ENCODE measurements around the gene CLTCL1. TPM values are rescaled to one million over a fixed set of nuclear protein-coding genes. Genes with fewer than 3 reads are reported as not detected.
"Not testable (repeated sequence)": the region's sequence is repeated elsewhere in the genome, so short reads cannot be mapped to it uniquely, and the experiment has no call there.

The CLTCL1 gene
- total RNA-seq, 2 donors from 2014 or later = 1.3 to 3.3 TPM

DNA sequence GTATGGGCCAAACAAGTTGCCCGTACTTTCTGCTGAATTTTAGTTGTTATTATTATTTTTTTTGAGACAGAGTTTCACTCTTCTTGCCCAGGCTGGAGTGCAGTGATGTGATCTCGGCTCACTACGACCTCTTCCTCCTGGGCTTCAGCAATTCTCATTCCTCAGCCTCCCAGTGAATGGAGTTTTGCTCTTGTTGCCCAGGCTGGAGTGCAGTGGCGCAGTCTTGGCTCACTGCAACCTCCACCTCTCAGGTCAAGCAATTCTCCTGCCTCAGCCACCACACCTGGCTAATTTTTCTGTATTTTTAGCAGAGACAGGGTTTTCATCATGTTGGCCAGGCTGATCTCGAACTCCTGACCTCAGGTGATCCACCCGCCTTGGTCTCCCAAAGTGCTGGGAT, 15.0 kb upstream of the CLTCL1 start:
- H3K27ac Mint-ChIP-seq; H3K9me3 Mint-ChIP-seq; H3K36me3 Mint-ChIP-seq; DNase-seq (ENCODE audit: low spot score in 2 of 2); ATAC-seq: not testable (repeated sequence)

DNA sequence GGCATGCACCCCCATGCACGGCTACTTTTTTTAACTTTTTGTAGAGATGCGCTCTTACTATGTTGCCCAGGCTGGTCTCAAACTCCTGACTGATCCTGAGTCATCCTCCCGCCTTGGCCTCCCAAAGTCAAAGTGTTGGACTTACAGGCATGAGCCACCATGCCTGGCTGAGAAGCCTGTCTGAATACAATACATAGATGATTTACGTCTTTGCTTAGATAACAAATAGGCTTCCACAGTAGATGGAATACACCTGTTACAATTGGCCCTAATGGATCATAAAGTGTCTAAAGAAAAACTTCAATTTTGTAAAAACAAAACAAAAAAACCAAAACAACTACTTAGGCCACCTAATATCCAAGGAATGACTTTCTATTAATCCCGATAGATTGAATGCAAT, 13.0 kb upstream of the CLTCL1 start:
- Mint-ChIP-seq H3K36me3 (no peaks in the 10 kb centered on the region), H3K9me3 (no peaks in the 10 kb centered on the region), H3K27ac (no peak overlapping the region)
- DNase-seq (ENCODE audit: low spot score in 2 of 2) = no peak
- ATAC-seq = no peak

DNA sequence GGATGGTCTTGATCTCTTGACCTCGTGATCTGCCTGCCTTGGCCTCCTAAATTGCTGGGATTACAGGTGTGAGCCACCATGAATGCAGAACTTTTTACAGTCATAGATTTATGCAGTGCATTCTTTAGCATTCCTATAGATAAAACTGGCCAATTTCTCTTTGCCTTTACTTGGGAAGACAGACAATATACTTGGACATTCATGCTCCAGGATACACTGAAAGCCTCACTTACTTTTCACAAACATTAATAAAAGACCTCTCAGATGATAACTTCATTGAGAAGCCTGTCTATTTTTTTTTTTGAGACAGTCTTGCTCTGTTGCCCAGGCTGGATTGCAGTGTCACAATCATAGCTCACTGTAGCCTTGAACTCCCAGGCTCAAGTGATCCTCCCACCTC, 12.3 kb upstream of the CLTCL1 start:
- H3K27ac Mint-ChIP-seq = no peak overlapping the region
- DNase-seq (ENCODE audit: low spot score in 2 of 2) = no peak
- no peaks in the 10 kb centered on the region for H3K9me3 Mint-ChIP-seq
- H3K36me3 Mint-ChIP-seq = no peaks in the 10 kb centered on the region
- ATAC-seq = no peak

DNA sequence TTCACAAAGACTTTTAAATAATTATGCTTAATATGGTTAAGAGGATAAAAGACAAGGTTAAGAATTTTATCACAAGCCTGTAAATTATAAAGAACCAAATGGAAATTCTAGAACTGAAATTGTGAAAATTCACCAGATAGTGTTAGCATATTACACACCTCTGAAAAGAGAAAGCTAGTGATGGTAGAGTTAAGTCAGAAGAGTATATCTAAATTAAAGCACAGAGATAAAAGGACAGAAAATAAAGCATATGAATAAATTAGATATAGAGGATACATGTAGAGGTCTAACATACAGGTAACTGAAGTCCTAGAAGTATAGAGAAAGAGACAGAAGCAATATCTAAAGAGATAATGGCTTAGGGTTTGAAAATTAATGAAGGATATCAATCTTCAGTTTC, 4.2 kb upstream of the CLTCL1 start:
- H3K36me3 Mint-ChIP-seq = peaks cover 0 to 8% of the 10 kb centered on the region in 2 donors
- no peak for DNase-seq (ENCODE audit: low spot score in 2 of 2)
- no peak for ATAC-seq
- H3K9me3 Mint-ChIP-seq = no peaks in the 10 kb centered on the region
- H3K27ac Mint-ChIP-seq = no peak overlapping the region

DNA sequence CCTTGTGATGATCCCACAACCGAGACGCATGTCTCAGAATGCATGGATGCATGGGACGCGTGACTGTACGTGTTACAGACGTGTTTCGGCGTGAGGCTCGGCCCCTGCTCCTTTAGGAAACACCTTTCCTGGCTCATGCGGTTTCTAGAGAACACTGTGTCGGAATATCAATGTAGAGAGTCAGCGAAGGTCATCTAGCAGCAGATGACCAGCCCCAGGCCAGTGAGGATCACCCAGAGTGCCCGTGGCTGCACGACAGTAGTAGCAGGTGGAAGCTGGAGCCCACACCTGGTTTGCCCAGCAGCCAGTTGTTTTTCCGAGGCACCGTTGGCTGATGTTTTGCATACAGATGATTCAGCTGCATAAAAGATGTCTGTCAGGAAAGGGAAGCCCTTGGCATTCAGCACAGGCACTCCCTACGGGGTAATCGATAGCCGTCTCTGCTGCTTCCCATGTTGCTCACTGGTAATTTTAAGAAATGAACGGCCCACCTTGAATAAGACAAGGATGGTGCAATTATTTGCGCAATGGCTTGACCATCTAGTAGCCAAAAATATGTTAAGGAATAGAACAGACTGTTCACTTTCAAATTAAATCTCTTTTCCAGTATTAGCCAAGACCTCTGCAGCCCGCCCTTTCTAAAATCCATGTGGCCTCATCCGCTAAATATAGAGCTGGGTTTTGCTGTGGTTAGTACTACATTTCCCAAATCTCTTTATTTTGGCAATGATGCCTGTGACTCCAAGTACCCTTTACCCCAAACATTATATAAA, 1.1 kb upstream of the CLTCL1 start:
- ATAC-seq (no peak), DNase-seq (ENCODE audit: low spot score in 2 of 2) (peak in 1 of 2 donors; percentile 7)
- Mint-ChIP-seq H3K27ac (peak overlapping the region in 1 of 2 donors; percentile 75), H3K9me3 (no peaks in the 10 kb centered on the region), H3K36me3 (peaks cover 0 to 10% of the 10 kb centered on the region in 2 donors)

DNA sequence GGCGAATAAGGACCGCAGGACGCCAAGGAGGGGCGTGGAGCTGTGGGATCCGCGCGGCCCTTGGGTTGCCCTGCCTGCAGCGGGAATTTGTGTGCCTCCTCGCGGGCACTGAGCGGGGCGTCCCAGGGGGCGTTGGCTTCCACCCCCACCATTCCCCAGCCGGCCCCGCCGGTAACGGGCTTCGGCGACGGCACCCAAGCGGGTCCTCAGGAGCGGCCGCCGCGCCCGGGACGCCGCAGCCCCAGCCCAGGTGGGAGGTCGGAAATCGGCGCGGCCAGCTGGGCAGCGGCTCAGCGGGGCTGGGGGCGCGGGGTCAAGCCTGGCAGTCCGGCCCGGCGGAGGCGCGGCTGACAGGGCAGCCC, 320 bp downstream of the CLTCL1 start:
- H3K36me3 Mint-ChIP-seq = peaks cover 0 to 10% of the 10 kb centered on the region in 2 donors
- no peak for DNase-seq (ENCODE audit: low spot score in 2 of 2)
- ATAC-seq = peak; percentile 28 to 56
- H3K9me3 Mint-ChIP-seq = no peaks in the 10 kb centered on the region
- no peak overlapping the region for H3K27ac Mint-ChIP-seq

DNA sequence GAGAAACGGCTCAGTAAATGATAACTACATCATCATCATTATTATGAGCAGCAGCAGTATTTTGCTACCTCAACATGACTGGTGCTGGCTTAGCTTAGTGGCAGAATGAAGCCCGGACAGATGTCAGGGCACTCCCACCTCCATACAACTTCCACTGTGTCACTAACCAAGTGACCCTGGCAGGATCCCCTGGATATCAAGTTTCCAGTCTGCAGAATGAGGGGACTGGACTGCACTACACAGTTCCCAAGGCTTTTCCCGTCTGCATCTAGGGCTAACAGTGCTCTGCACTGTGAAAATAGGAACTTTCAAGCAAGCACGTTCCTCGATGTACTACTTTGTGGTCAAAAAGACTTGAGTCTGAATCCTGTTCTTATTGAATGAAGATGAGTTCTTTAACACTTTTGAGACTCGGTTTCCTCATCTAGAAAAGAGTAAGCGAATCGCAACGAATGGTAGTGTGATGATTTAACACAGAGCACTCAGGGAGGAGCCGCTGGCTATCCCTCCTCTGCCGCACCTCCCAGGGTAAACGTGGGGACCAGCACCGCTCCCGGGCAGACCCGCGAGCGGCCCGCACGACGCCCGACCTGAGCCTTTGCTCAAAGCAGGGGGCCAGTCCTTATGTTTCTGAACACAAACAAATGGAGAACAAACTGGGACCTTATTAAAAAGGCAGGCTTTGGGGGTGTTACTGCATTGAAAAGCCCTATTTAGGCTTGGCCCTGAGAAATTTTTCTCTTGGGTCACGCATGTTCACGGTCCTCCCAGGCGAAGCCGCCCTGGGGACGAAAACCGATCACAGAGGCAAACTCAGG, 910 bp downstream of the CLTCL1 start:
- Mint-ChIP-seq H3K36me3 (peaks cover 0 to 10% of the 10 kb centered on the region in 2 donors), H3K9me3 (no peaks in the 10 kb centered on the region), H3K27ac (no peak overlapping the region)
- ATAC-seq (no peak), DNase-seq (ENCODE audit: low spot score in 2 of 2) (peak in 1 of 2 donors; percentile 32)

DNA sequence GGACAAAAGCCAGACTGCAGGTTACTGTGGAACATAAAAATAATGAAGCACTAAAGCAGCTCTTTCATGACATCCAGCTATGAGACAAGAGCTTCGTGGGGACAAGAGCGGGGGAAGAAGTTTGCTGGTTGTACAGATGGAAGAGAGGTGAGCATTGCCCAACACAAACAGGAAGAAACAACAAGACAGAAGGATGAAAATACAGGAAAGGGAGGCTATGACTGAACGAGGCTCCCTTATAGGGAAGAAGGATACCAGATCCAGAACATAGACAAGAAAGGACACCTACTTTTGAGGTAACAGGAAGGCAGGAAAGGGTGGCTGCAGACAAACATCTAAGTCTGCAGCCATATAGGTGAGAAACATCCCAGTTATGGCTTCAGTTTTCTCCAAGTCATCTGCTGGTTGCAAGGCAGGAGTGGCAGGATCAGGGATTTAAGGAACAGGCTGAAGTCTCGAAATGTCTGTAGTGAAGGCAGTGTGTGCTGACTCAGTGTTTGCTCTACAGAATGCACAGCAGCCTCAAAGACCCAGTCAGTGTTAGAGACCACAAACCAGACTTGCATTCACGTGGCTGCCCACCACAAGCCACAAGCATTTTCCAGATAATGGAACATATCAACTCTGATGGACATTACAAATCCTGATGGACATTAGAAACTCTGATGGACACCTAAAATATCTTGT, 1.9 kb downstream of the CLTCL1 start:
- ATAC-seq = no peak
- no peak for DNase-seq (ENCODE audit: low spot score in 2 of 2)
- H3K27ac Mint-ChIP-seq = no peak overlapping the region

DNA sequence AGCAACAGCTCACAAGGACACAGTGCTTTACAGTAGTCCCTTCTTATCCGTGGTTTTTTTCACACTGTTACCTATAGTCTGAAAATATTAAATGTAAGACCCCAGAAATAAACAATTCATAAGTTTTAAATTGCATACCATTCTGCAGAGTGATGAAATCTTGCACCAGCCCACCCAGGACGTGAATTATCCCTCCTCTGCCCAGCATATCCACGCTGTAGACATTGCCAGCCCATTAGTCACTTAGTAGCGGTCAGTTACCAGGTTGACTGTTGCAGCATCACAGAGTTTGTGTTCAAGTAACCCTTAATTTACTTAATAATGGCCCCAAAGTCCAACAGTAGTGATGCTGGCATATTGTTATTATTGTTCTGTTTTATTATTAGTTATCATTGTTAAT, 3.6 kb downstream of the CLTCL1 start:
- Mint-ChIP-seq H3K27ac (no peak overlapping the region), H3K9me3 (no peaks in the 10 kb centered on the region), H3K36me3 (peaks cover 0 to 10% of the 10 kb centered on the region in 2 donors)
- DNase-seq (ENCODE audit: low spot score in 2 of 2) (no peak), ATAC-seq (no peak)

More for the DNA sequence above, 1.9 kb downstream of the CLTCL1 start:
- no peaks in the 10 kb centered on the region for H3K9me3 Mint-ChIP-seq
- peaks cover 0 to 10% of the 10 kb centered on the region in 2 donors for H3K36me3 Mint-ChIP-seq

DNA sequence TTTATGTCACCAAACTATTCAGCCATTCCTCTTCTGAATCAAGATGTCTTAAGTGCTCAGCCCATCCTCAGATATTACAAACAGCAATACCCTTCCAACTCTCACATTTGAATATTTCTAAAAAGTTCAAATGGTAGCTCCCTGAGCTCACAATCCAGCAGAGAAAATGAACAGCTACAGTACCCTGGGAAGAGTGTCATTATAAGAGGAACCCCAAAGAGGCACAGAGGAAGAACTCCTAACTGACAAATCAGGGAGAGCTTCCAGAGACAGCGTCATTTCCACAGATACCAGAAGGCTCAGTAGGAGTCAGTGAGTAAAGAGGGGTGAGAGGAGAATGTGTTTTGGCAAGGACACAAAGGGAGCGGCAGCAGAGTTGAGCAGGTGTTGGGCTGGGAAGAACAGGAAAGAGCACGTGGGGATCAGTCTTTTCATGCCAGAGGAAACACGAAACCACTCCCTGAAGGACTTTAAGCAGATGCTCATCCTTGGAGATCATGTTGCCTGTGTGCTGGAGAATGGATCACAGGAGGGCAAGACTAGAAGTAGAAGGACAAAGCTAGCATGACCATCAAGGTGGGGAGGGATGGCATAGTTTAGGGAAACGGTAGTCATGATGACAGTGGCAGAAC, 4.3 kb downstream of the CLTCL1 start:
- DNase-seq (ENCODE audit: low spot score in 2 of 2) = no peak
- H3K36me3 Mint-ChIP-seq = peaks cover 0 to 8% of the 10 kb centered on the region in 2 donors
- no peak overlapping the region for H3K27ac Mint-ChIP-seq
- no peaks in the 10 kb centered on the region for H3K9me3 Mint-ChIP-seq
- no peak for ATAC-seq

DNA sequence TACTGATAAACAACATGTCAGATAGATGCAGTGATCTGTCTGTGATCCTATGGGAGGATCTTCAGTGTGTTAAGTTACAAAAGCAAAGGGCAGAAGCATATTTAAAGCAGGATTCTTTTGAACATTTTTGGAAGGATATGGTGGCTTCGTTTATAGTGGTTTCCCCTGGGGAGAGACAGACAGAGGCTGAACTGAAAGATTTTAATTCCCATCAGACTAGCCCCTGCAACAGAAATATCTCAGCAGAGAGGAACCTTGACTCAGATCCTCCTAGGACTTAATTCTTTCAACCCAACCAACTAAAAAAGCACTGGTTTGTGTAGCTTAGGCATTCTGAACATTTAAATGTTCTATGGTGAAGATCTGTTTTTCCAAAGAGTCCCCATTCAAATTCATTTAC, 5.7 kb downstream of the CLTCL1 start:
- Mint-ChIP-seq H3K36me3 (peaks cover 0 to 4% of the 10 kb centered on the region in 2 donors), H3K9me3 (no peaks in the 10 kb centered on the region), H3K27ac (no peak overlapping the region)
- DNase-seq (ENCODE audit: low spot score in 2 of 2) (no peak), ATAC-seq (no peak)

DNA sequence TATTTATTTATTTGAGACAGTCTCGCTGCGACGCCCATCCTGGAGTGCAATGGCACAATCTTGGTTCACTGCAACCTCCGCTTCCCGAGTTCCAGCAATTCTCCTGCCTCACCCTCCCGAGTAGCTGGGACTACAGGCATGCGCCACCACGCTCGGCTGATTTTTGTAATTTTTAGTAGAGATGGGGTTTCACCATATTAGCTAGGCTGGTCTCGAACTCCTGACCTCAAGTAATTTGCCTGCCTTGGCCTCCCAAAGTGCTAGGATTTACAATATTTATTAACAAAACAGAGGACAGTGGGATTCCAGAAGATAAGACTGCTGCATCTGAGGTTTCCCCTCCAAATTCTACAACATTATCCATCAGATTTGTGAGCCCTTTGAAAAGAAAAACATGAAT, 12.4 kb downstream of the CLTCL1 start:
- not testable (repeated sequence) for H3K36me3 Mint-ChIP-seq; ATAC-seq; DNase-seq (ENCODE audit: low spot score in 2 of 2); H3K27ac Mint-ChIP-seq; H3K9me3 Mint-ChIP-seq

DNA sequence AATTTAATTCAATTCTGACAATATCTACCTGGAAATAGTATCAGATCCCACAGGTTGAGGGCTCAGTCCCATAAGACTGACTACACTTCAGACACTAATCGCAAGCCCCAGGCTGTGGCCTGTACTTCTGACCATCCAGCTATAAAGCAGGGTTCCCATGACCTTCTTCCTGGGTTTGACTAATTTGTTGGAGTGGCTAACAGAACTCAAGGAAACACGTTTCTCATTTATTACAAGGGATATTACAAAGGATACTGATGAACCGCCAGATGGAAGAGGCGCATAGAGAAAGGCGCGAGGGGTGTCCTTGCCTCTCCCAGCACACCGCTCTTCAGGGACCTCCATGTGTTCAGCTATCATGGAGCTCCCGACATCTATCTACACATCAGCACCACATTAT, 13.7 kb downstream of the CLTCL1 start:
- DNase-seq (ENCODE audit: low spot score in 2 of 2) (no peak), ATAC-seq (no peak)
- Mint-ChIP-seq H3K27ac (no peak overlapping the region), H3K36me3 (no peaks in the 10 kb centered on the region), H3K9me3 (no peaks in the 10 kb centered on the region)

DNA sequence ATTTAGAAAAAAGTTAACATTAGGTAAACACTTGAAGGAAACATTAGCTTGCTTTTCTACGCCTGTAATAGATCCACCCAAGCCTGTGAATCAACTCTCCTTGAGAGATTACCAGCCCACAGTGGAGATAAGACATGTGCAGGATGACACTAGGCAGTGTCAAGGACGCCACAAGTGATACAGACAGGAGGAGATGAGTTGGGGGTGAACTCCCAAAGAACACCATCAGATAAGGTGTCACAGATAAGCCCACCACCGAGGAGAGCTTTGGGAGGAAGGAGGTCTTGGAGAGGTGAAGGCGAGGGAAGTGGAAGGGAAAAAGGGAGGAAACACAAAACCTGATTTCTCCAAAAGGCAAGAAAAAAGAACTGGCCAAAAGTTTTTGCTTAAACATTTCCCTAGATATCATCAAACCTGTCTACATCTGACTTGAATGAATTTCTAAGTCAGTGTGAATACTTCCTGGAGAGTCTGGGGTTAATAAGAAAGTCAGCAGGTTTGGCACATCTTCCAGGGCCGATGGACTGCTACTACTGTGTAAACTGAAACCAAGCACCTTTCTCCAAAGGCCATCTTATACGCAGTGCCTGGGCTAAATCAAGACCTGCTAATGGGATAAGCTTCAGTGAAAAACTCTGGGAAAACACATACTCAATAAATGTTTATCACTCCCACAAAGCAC, 15.5 kb downstream of the CLTCL1 start:
- DNase-seq (ENCODE audit: low spot score in 2 of 2) = no peak
- no peaks in the 10 kb centered on the region for H3K36me3 Mint-ChIP-seq
- no peak for ATAC-seq
- no peak overlapping the region for H3K27ac Mint-ChIP-seq
- no peaks in the 10 kb centered on the region for H3K9me3 Mint-ChIP-seq

DNA sequence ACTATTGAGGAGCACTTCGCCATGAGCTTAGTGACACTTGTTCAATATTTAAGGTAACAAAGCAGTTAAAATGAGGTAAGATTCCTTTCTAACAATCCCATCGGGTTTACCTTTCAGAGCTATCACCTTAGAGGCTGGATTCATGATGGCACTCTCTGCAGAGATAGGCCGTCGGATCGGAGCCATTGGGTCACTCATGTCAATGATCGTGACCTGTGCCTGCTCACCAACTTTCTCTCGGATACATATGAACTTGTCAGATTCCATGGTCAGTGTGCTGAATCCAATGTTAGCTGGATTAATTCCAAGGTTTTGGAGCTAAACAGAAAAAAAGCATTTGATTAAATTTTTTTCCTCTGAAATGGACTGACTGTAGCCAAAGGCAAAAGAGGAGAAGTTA, 16.0 kb downstream of the CLTCL1 start:
- Mint-ChIP-seq H3K27ac (no peak overlapping the region), H3K9me3 (no peaks in the 10 kb centered on the region), H3K36me3 (no peaks in the 10 kb centered on the region)
- no peak for ATAC-seq
- no peak for DNase-seq (ENCODE audit: low spot score in 2 of 2)

DNA sequence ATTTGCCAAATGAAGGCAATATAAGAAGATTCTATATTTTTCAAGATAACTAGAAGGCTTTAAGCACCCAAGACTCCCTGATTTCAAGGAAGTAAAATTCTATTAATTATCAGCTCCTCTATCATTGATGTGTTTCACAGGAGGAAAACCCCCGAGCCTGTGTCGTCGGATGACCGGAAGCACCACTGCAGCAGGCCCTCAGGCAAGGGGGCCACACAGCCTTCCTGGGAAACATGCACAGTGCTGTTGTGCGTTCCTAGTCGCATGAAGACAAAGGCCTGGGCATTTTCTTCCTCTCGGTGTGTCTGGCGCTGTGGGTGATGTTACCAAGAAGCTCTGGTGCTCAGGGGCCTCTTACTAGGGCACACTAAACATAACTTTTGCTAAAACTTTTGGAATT, 16.4 kb downstream of the CLTCL1 start:
- Mint-ChIP-seq H3K9me3 (no peaks in the 10 kb centered on the region), H3K36me3 (no peaks in the 10 kb centered on the region), H3K27ac (no peak overlapping the region)
- no peak for ATAC-seq
- no peak for DNase-seq (ENCODE audit: low spot score in 2 of 2)
